ENCODE data around the gene FLAD1.

The FLAD1 gene

DNA sequence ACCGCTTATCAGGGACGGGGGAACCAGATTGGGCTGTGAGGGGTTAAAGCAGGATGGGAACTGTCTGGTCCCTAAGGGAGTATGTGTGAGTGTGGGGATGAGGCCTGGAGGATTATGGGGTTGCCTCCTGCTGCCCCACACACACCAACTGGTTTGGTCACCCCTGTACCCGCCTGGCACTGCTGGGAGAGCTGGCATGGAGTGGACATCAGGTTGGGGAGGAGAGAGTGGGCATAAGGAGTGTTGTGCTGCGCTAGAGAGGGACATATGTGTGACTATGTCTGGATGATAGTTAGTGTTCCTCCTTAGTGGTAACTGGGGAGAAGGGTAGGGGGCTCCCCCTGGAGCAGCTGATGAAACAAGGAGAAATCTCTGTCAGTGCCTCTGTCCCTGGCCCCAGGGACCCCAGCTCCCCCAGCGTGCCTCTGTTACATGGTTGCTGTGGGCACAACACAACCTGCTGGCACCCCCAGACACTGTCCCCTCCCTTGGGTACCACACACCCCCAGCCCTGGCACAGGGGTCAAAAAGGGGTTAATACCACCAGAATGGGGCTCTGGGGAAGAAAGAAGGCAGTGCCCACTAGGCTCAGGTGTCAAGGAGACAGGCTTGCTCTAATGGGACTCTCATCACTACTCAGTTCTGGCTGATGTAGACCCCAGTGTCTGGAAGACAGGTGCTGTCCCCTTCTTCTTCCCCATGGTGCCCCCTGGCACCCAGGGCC lies 21.4 kb downstream of the FLAD1 start:
- no peak for DNase-seq (ENCODE audit: low read depth)

DNA sequence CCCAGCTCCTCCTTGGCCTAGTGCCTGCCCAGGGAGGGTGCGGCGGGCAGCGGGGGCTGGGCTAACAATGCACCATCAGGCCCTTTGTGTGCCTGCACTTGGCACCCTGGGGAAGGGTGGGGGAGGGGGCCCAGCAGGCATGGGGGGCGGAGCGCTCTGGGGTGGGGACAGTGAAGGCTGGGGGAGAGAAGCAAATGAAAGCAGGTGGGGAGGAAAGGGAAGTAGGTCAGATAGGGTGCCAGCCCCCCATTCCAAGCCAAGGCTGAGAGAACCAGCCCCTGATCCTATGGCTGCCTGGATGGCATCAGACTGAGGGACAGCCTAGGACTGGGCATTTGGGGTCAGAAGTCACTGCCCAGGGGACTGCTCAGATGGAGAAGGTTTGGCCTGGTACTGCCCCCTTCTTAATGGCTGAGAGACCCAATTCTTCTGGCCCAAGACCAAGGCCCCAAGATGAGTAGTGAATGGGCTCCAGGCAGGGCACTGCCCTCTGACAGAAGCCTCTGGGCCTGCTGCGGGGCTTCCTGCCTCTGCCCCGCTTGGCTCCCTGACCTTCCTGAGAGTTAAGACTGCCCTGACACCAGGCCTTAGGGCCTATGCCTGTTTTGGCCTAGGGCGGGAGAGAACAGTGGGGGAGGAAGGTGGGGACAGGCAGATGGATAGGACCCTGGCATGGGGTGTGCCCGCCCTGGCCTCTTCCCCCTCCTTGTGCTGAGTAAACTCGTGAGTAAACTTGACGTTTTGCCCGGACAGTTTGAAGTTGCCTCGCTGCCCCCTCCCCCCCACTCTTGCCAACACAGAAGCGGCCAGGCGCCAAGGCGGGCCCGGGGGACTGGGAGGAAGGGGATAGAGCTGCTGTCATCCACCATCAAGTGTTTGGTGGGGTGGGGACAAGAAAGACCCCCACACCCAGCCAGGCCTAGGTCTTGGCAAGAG lies 22.2 kb downstream of the FLAD1 start:
- no peak for DNase-seq (ENCODE audit: low read depth)

DNA sequence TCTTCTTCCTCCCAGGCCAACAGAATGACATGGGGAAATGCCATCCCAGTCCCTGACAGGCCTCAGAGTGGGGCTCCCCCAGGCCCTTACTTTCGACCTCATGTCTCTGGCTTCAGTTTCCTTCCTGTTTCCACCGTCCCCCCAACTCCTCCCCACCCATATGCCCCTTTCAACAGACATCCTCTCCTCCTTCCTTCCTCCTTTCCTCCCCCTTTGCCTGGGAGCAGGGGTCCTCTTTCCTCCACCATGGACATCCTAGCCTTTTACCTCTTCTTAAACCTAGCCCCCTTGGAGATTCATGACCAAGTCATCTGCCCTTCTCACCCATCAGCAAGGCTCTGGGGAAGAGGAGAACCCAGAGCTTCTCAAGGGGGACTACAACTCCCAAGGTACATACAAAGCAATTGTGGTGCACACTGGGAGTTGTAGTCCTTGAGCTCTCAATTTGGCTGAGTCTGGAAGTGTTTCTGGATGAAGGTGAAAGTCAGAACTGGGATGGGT lies 23.5 kb downstream of the FLAD1 start:
- DNase-seq (ENCODE audit: low read depth) = no peak

DNA sequence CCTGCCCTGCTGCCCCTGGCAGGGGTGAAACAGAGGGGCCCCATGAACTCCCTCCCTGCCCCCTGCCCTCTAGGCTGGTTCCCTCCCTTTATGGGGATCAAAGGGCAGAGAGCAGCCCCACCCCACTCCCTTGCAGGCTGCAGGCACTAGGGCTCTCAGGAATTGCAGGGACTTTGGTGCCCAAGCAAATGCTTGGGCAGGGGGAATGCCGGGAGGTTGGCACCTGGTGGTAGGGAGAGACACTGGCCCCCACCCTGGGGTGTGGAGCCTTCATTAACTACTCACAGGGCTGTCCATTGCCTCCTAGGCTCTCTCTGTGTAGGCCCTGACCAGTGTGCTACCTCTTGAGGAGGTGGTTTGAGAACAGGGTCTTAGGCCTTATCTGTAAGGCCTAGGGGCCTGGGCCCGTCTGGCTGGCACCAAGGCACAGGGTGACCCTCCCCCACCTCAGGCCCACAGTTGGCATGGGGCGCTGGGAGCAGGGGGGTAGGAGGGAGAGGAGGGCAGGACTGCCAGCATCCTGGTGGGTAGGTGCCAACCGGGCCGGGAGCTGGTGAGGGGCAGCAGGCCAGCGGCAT lies 24.2 kb downstream of the FLAD1 start:
- DNase-seq (ENCODE audit: low read depth) = no peak

DNA sequence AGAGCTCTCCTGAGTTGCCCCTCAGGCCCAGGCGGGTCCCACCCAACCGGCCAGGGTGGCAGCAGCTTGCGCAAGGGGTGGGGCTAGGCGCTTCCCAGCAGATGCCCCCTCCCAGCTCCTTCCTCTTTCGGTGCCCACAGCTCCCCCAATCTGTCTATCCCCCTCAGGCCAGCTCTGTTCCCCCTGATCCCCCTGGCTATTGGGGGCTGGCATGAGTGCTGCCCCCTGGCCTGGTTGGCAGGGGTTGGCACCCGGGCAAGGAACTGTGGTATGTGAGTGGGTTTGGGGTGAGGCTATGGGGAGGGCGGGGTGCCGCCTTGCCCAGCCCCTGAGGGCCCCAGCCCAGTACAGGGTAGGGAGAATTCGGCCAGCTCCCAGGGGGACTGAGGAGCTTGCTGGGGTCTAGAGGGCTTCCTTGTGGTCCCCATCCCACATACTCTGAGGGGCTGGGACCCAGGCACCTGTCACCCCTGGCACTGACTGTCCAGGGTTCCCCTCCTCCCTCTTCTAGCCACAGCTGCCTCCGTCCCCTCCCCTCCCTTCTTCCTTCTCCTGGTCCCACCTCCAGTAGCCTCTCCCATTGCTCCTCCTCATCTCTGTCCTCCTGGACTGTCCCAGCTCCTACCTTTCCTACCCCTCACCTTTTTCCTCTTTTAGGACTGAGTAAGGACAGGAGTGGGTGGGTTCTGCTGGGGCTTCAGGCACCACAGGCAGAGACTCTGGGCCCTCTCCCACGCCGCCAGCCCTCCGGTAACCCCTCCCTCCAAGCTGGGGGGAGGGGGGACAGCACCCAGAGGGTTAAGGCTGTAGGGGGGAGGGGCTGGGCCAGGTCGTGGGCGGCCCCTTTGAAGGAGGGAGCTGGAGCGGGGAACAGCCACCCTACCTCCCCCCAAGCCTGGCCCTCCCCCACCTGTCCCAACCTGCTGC lies 25.1 kb downstream of the FLAD1 start:
- no peak for DNase-seq (ENCODE audit: low read depth)

DNA sequence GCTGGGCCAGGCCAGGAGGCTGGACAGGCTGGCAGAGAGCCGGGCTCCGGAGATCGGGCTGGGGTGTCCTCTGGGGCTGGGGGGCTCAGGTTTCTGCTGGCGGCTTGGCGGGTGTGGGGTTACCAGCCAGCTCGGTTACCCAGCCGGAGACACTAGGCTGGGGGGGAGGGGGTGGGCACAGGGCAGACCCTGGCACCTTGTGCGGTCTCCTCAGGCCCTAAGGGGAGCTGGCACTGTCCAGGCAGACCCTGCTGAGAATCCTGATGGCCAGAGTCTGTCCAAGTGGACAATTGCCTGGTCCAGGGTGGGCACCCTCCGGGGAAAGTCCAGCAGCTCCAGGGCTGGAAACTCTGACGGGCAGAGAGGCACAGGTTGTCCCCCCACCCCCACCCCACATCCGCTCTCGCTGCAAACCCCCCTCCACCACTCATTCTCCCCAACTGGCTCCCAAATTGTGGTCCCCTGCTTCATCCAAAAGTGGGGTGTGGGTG lies 26.1 kb downstream of the FLAD1 start:
- DNase-seq (ENCODE audit: low read depth) = no peak

DNA sequence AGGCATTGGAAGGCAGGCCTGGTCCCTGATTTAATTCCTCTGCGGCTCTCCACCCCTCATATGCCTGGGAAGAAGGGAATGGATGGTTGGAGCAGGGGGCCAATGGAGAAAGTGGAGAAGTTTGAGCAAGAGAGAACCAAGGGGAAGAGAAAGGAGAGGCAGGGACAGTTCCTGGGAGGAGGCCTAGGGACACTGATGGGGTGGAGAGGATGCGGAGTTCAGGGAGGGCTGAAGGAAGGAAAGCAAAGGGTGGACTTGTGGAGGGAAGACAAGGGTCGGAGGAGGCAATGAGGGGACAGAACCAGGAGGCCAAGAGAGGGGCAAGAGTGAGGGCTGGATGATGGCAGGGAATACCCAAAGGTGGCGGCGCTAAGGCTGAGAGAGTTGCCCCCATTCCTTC lies 26.6 kb downstream of the FLAD1 start:
- no peak for DNase-seq (ENCODE audit: low read depth)

DNA sequence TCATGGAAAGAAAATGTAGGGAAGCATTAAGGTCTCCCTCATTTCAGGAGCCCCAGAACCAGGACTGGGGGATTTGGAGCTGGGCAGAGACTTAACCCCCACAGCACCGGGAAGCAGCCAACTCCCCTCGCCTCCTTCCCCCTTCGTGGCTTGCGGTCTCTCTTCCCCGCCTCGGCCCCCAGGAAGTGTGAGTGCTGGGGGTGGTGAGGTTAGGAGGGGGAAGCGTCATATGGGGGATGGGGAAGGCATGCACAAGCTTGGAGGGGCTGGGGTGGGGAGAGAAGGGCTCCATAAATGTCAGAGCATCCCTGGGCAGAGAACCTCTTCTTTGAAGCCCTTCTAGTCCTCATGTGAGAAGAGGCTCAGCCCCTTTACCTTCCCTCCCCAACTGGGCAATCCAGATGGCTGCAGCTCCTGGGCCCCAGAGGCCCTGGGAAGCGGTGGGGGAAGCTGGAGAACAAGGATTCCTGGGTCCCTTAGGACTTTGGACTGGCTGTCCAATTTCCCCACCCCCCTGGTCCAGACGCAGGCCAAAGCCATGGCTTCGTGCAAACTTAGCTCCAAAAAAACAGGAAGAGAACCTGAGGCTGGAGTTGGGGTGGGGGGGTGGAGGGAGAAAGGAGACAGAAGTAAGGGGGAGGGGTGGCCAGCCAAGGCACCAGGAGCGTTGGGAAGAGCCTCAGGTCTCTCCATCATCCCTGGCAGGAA lies 27.2 kb downstream of the FLAD1 start:
- DNase-seq (ENCODE audit: low read depth) = no peak

DNA sequence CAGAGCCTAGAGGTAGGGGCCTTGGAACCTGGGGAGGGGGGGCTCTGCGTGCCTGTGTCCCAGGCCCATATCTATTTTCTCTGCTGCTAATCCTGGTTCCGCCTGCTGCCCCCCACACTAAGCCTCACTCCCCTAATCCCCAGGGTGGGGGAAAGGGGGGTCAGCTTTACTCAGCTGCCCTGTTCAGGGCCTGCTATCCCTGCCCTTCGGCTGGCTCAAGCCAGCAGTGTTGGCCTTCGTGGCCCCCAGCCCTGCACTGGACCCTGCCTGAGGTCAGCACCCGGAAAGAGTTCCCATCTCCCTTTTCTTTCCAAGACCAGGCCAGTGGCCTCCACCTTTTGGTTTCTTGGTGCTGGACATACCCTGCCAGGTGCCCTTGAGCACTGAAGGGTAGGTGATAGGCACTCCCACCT lies 27.9 kb downstream of the FLAD1 start:
- DNase-seq (ENCODE audit: low read depth) = no peak

DNA sequence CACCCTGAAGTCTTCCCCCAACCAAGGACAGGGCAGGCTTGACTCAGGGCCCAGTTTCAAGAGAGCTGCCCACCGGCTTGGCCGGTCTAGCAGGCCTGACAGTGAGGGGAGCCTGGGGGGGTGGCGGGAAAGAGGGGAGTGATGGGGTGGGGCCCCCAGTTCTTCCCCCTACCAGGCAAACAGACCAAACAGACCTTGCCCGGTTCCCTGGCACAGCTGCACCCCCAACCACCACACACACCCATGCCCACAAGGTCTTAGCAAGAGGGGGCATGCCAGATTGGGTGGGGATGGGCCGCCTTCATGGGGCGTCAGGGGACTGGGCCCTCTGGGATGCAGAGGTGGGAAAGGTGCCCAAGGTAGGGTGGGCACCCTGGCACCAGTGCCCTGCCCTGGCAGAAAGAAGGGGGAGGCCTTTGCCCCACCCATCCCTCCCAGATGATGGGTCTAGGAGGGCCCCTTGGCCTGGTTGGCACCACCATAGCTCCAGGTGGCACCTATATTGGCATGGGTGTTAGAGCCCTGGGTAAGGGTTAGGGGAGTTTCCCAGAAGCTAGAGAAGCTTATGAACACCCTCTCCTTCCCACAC lies 28.4 kb downstream of the FLAD1 start:
- no peak for DNase-seq (ENCODE audit: low read depth)

DNA sequence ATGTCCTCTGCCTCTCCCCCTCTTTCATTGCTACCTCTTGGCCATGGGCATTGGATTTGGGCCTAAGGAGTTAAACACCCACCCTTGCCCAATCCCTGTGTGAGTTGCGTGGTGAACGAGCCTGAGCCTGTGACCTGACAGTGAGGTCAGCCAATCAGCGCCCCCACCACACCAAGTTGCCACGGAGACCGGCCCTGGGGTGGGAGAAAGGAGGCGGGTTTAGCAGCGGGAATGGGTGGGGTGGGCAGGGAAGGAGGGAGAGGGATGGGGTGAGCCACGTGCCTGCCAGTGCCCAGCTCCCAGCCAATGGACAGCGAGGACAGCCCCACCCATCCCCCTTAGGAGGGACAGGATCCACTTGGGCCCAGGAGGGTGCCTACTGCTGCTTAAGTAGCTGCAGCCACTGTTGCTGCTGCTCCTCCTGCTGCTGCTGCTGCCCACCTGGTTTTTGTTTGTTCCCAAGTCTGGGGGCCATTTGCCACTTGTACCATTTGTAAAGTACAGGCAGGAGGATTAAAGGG lies 28.9 kb downstream of the FLAD1 start:
- DNase-seq (ENCODE audit: low read depth) = no peak

DNA sequence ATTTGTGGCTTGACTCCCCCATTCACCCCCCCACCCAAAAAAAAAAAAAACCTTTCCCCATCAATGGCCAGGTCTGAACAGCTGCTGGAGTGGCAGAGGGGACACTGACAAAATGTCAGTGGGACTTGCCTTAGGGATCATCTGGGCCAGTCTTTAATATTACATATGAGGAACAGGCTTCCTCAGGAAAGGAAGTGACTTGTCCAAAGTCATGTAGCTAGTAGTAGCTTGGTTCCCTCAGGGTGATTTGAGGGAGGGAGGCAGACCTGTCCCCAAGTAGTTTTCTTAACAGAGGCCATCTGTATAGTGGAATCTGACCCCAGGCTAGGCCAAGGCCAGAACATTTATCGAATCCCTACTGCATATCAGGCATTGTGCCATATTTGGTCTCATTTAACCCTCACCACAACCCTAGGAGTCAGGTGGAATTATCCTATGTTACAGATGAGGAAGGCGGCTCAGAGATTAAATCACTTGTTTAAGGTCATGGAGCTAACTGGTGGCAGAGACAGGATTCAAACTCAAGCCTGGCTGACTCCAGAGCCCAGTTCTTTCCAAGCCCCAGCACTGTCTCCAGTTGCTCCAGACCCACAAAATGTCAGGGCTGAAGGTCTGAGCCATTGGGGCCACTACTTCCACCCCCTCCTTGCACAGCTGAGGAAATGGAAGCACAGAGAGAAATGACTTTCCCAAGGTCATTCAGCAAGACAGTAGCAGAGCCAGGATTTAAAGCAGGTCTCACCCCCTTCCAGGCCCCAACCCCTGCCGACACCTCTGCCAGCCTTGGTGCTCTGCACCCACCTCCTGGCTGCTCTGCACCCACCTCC lies 29.8 kb downstream of the FLAD1 start:
- DNase-seq (ENCODE audit: low read depth) = no peak

DNA sequence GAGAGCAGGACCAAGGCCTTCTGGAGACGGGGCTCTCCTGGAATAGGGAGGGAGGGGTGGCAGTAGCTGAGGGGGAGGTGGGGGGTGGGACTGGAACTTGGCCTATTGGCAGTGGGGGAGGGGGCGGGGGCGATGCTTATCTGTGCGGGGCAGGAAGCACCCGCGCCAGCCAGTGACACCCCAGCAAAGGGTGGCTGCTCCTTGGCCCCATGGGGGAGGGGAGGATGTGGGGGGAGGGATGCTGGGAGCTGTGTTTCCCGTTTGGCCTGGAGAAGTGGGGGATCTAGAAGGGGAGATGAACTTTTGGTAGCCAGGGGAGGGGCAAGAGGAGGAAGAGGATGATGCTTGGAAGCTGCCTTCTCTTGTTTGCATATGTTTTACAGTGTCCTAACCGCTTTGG lies 30.5 kb downstream of the FLAD1 start:
- DNase-seq (ENCODE audit: low read depth) = no peak

DNA sequence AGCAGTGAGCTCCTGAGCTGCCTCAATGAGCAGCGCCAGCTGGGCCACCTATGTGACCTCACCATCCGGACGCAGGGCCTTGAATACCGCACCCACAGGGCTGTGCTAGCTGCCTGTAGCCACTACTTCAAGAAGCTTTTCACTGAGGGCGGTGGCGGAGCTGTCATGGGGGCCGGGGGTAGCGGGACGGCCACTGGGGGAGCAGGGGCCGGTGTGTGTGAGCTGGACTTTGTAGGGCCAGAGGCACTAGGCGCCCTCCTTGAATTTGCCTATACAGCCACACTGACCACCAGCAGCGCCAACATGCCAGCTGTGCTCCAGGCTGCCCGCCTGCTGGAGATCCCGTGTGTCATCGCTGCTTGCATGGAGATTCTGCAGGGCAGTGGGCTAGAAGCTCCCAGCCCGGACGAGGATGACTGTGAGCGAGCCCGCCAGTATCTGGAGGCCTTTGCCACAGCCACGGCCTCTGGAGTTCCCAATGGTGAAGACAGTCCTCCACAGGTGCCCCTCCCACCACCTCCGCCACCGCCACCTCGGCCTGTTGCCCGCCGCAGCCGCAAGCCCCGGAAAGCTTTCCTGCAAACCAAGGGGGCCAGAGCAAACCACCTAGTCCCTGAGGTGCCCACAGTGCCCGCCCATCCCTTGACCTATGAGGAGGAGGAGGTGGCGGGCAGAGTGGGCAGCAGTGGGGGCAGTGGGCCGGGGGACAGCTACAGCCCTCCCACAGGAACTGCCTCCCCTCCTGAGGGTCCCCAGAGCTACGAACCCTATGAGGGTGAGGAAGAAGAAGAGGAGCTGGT lies 31.8 kb downstream of the FLAD1 start:
- DNase-seq (ENCODE audit: low read depth) = no peak

DNA sequence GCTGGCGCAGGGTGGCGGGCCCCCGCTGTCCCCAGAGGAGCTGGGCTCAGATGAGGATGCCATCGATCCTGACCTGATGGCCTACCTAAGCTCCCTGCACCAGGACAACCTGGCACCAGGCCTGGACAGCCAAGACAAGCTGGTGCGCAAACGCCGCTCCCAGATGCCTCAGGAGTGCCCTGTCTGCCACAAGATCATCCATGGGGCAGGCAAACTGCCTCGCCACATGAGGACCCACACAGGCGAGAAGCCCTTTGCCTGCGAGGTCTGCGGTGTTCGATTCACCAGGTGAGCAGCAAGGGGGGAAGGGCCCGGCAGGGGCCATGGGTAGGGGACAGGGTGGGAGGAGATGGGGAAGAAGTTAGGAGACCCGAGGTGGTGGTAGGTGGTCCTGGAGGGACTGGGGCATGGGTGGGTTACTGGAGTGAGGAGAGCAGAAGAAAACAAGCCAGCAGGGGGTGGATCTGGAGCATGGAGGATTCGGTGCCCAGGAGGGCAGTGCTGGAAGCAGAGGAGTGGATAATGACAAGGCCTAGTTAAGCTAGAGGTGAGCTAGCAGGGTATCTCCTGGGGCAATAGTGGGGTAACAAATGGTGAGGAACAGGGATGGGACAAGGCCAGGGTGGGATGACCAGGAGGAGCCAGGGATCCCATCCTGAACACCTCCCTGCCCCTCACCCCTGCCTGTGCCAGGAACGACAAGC lies 32.5 kb downstream of the FLAD1 start:
- DNase-seq (ENCODE audit: low read depth) = no peak

DNA sequence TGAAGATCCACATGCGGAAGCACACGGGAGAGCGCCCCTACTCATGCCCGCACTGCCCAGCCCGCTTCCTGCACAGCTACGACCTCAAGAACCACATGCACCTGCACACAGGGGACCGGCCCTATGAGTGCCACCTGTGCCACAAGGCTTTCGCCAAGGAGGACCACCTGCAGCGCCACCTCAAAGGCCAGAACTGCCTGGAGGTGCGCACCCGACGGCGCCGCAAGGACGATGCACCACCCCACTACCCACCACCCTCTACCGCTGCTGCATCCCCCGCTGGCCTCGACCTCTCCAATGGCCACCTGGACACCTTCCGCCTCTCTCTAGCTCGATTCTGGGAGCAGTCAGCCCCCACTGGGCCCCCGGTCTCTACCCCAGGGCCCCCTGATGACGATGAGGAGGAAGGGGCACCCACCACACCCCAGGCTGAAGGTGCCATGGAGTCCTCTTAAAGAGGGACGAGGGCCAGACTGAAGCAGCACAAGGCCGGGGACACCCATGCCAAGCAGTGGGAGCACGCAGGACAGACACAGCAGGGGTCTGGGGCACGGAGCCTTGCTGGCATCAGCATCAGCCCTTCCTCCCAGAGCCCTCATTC lies 33.2 kb downstream of the FLAD1 start:
- DNase-seq (ENCODE audit: low read depth) = no peak
